ENCODE data around the gene KRT76.

Gene KRT76

GRCh38 chr12:52807544-52808470, 30.7 kb upstream of the KRT76 start:
- TF ChIP-seq ZFX (IDR thresholded peaks at IDR 0.05; ENCODE audit: borderline replicate concordance), result no peak
- no peak for TF ChIP-seq CTCF (IDR thresholded peaks at IDR 0.05)
- no peak overlapping the region for H3K27ac ChIP-seq

- TF ChIP-seq ZFX (IDR thresholded peaks at IDR 0.05; ENCODE audit: borderline replicate concordance) (no peak), CTCF (IDR thresholded peaks at IDR 0.05) (no peak)
- H3K27ac ChIP-seq, result no peak overlapping the region
Observed at GRCh38 chr12:52806821-52807543, 29.8 kb upstream of the KRT76 start.

- no peak overlapping the region for H3K27ac ChIP-seq
- no peak for TF ChIP-seq ZFX (IDR thresholded peaks at IDR 0.05; ENCODE audit: borderline replicate concordance)
- TF ChIP-seq CTCF (IDR thresholded peaks at IDR 0.05), result no peak
Observed at GRCh38 chr12:52806169-52806811, 29.1 kb upstream of the KRT76 start.

GRCh38 chr12:52805739-52806138, 28.6 kb upstream of the KRT76 start:
- no peak overlapping the region for H3K27ac ChIP-seq
- TF ChIP-seq ZFX (IDR thresholded peaks at IDR 0.05; ENCODE audit: borderline replicate concordance), result no peak
- no peak for TF ChIP-seq CTCF (IDR thresholded peaks at IDR 0.05)

GRCh38 chr12:52805000-52805399, 27.9 kb upstream of the KRT76 start:
- no peak overlapping the region for H3K27ac ChIP-seq
- TF ChIP-seq CTCF (IDR thresholded peaks at IDR 0.05) (no peak), ZFX (IDR thresholded peaks at IDR 0.05; ENCODE audit: borderline replicate concordance) (no peak)

GRCh38 chr12:52802442-52802841, 25.3 kb upstream of the KRT76 start:
- no peak for TF ChIP-seq CTCF (IDR thresholded peaks at IDR 0.05)
- no peak for TF ChIP-seq ZFX (IDR thresholded peaks at IDR 0.05; ENCODE audit: borderline replicate concordance)
- no peak overlapping the region for H3K27ac ChIP-seq
